NK-92 (cell line): ENCODE results near the gene GLE1.

Experiments
- DNase-seq: peaks from one replicate; lab custom pipeline; 2025; ENCODE audit not compliant: unreplicated experiment; lab: John Stamatoyannopoulos, UW

The GLE1 gene, protein sequence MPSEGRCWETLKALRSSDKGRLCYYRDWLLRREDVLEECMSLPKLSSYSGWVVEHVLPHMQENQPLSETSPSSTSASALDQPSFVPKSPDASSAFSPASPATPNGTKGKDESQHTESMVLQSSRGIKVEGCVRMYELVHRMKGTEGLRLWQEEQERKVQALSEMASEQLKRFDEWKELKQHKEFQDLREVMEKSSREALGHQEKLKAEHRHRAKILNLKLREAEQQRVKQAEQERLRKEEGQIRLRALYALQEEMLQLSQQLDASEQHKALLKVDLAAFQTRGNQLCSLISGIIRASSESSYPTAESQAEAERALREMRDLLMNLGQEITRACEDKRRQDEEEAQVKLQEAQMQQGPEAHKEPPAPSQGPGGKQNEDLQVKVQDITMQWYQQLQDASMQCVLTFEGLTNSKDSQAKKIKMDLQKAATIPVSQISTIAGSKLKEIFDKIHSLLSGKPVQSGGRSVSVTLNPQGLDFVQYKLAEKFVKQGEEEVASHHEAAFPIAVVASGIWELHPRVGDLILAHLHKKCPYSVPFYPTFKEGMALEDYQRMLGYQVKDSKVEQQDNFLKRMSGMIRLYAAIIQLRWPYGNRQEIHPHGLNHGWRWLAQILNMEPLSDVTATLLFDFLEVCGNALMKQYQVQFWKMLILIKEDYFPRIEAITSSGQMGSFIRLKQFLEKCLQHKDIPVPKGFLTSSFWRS

GRCh38 chr9:128504485-128505413 lies at the start of gene GLE1:
GLE1 (plus strand) TSS chr9:128504719; CDS start chr9:128504806, 87 bp downstream.
- DNase-seq: peak; percentile 68

DNA sequence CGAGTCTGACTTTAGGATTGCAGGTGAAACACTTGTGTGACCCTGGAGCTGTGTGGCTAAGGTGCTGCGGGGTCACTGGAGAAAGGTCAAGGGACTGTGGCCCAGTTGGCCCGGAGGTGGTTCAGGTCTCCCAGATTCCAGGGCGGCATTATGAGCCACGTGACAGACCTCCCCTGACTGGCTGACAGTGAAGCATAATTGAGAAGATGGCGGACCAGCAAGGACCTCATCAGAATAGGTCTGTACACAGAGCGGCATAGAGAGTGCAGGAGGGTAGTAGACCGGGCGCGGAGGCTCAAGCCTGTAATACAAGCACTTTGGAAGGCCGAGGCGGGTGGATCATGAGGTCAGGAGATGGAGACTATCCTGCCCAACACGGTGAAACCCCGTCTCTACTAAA lies 49.5 kb upstream of the GLE1 start:
- DNase-seq: no peak

- peak; percentile 91 for DNase-seq
Measured at GRCh38 chr9:128455849-128456612, 48.5 kb upstream of the GLE1 start, which contains the start of gene ODF2. ODF2 (plus strand) TSS chr9:128456006; CDS start chr9:128456092, 86 bp downstream.

DNA sequence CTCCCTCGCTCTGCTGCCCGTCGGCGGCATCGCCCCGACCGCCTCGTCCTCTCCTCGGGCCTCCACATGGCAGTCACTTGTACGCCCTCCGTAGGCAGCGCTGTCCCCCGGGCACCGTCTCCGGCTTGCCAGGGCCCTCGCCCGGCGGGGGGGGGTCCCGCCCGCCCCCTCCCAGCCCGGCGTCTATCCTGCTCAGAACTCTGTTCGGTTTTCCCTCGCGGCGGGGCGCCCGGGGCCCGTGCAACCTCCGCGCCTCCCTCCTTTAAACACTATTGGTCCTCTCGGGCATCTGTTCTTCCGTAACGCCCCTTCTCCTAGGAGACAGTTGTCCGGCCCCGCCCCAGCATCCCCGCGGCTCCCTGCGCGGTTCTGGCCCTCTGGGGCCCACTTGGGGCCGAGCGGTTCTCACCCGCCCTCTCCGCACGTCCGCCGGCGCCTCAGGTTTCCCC lies 47.9 kb upstream of the GLE1 start:
- no peak for DNase-seq

DNA sequence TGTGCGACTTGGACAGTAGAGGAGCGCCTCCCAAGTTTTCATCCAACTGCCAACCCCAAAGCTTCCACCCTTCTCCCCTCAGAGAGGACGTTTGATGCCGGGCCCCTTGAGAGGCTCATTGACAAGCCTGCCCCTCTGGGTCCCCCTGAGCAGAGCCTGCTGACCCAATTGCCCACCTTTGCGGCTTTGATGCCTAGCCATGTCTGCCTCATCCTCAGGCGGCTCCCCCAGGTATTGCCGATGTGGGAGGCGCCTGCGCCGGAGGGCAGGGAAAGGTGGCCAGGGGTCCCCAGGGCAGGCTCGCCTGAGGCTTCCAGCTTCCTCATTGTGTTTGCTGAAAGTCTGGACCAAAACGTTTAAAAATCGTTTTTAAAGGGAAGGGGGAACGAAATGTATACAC lies 47.3 kb upstream of the GLE1 start:
- DNase-seq: no peak

DNA sequence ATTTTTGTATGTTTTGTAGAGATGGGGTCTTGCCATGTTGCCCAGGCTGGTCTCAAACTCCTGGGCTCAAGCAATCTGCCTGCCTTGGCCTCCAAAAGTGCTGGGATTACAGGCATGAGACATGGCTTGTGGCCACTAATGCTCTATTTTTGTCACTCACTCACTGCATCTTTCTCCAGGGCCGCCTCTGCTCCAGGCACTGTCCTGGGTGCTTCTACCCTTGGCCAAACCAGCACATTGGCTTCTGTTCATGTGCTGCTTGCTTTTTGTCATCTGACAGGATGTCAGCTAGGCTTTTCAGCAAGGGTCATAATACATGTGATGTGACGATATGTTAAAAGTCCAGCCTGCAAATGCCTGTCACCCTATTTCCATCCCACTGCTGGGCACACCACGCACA lies 45.5 kb upstream of the GLE1 start:
- DNase-seq: no peak

GRCh38 chr9:128469070-128469469 lies 35.4 kb upstream of the GLE1 start:
- no peak for DNase-seq

GRCh38 chr9:128470560-128470959 lies 34.0 kb upstream of the GLE1 start:
- DNase-seq: no peak

GRCh38 chr9:128473104-128473503 lies 31.4 kb upstream of the GLE1 start:
- no peak for DNase-seq

- no peak for DNase-seq
Measured at GRCh38 chr9:128475867-128476266, 28.7 kb upstream of the GLE1 start.

GRCh38 chr9:128479262-128479661 lies 25.3 kb upstream of the GLE1 start:
- no peak for DNase-seq

GRCh38 chr9:128481561-128481960 lies 23.0 kb upstream of the GLE1 start:
- DNase-seq: no peak

DNA sequence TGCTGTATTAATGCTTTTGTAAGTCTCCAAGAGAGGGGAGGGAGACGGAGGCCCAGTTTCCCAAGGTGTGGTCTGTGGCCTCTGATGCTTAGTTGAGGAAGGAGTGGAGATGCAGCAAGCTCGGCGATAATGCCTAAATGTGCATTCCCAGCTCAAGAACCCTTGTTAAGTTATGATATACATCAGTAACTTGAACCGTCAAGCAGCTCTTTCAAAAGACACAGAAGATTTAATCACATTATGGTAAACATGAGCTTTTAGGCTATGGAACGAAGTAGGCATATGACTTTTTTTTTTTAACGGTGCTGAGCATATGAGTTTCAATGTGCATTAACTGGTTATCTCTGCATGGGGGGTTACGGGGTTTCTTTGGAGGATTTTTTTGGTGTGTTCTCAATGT lies 22.3 kb upstream of the GLE1 start:
- DNase-seq: no peak

GRCh38 chr9:128484686-128485413 lies 19.7 kb upstream of the GLE1 start:
- no peak for DNase-seq

GRCh38 chr9:128485414-128485855 lies 19.1 kb upstream of the GLE1 start:
- no peak for DNase-seq

GRCh38 chr9:128486201-128486600 lies 18.3 kb upstream of the GLE1 start:
- no peak for DNase-seq

DNA sequence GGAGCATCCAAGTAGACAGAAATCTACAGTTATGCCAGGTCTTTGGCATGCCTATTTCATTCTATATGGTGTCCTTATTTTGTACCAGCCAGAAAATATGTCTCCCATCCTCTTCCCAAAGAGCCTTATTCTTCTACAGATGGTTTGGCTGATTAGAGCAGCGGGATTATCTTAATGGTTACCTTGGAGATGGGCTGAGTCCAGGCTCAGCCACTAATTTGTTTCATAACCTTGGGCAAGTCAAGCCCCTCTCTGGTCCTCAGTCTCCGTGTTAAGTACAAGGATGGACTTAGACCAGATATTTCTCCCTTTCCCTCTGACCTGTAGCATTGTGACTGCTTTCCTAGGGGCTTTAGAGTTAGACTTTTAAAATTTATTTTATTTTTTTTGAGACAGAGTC lies 11.1 kb upstream of the GLE1 start:
- DNase-seq: no peak

DNA sequence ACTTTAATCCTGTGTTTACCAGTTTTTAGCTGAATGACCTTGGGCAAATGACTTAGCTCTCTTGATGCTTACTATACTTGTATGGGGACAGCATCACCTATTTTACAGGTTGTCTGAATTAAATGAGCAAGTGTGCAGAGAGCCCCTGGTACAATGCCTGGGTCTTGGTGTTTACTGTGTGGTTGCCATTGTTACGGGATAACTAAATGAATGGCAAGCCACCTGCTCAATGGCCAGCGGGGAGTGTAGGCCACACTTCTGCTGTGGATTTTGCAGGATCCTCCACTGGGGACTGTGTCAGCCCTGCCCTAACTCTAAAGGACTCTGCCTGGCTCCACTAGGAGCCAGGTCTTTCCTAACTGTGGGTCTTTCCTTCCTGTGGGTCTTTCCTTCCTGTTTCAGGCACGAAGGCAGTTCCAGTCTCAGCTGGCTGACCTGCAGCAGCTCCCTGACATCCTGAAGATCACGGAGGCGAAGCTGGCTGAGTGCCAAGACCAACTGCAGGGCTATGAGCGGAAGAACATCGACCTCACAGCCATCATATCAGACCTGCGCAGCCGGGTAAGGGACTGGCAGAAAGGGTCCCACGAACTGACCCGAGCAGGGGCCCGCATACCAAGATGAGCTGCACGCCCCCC lies 10.3 kb upstream of the GLE1 start:
- DNase-seq: no peak

DNA sequence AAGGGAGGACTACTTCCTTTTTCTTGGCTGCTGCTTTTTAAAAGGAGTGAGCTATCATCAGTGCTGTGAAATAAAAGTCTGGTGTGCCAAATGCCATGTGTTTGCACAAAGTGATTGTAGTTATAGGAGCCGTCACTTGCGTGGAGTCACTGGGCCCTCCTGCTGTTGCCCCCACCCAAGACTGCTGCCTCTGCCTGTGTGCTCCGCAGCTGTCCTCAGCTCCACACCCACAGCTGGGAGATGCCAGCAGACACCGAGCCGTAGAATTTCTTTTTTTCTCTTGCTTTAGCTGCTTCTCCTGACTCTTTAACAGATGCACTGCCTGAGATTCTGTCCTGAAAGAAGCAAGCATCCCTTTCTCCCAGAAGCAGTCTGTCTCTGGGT lies 9.8 kb upstream of the GLE1 start:
- no peak for DNase-seq
